Uterus (tissue), 2 donors: ENCODE measurements around the gene RAD51B.

Experiments
- CTCF ChIP-seq, 4 experiments: fragments of 200-600 bp in 2 of 4; fragments of 450-650 bp in 2 of 4; sonication (generic) in 2 of 4; IDR thresholded peaks; one replicate each; pipeline ENCODE4 v1.5.1; 2016 to 2019; ENCODE audit warnings: antibody characterized with exemption in 4 of 4, mild to moderate bottlenecking in 2 of 4, moderate library complexity in 1 of 4
- POLR2A ChIP-seq, 2 donors: fragments of 450-650 bp; IDR thresholded peaks; one replicate each; pipeline ENCODE4 v1.6.1; 2016; ENCODE audit warnings: antibody characterized with exemption in 2 of 2, mild to moderate bottlenecking in 1 of 2, moderate library complexity in 1 of 2

- TF ChIP-seq CTCF (IDR thresholded peaks at IDR 0.05) = no peak
- no peak for TF ChIP-seq POLR2A (IDR thresholded peaks at IDR 0.05)
Measured at GRCh38 chr14:67987606-67988005, 168.0 kb downstream of the RAD51B start.
